Trophoblast cell (in vitro differentiated cells and primary cell): ENCODE data around the gene CHD6.

ENCODE experiments used
- DNase-seq, 2 donors: peaks; one replicate each; pipeline ENCODE4 v3.0.0-alpha.2; 2016
- H2AFZ ChIP-seq: 2 replicates; pipeline ENCODE4 v1.6.1; 2013; ENCODE audit warnings: low read length, moderate library complexity, mild to moderate bottlenecking; ENCODE audit not compliant: insufficient read depth, poor library complexity
- H2AK5ac ChIP-seq: 2 replicates; pipeline ENCODE4 v1.6.1; 2013; ENCODE audit warnings: mild to moderate bottlenecking, low read length
- H2BK120ac ChIP-seq: 2 replicates; pipeline ENCODE4 v1.6.1; 2013; ENCODE audit warnings: low read length, mild to moderate bottlenecking, moderate library complexity; ENCODE audit not compliant: insufficient read depth, poor library complexity
- H2BK12ac ChIP-seq: 2 replicates; pipeline ENCODE4 v1.6.1; 2013; ENCODE audit warnings: mild to moderate bottlenecking, low read length, moderate library complexity
- H2BK5ac ChIP-seq: 2 replicates; pipeline ENCODE4 v1.6.1; 2013; ENCODE audit warnings: low read length, low read depth, moderate library complexity, mild to moderate bottlenecking; ENCODE audit not compliant: poor library complexity
- H3K14ac ChIP-seq: 2 replicates; pipeline ENCODE4 v1.6.1; 2013; ENCODE audit warnings: mild to moderate bottlenecking, low read length
- H3K18ac ChIP-seq: 2 replicates; pipeline ENCODE4 v1.6.1; 2013; ENCODE audit warnings: mild to moderate bottlenecking, low read length
- H3K23ac ChIP-seq: 2 replicates; pipeline ENCODE4 v1.6.1; 2013; ENCODE audit warnings: low read length
- H3K27ac ChIP-seq: 2 replicates; pipeline ENCODE4 v1.5.1; 2013; ENCODE audit warnings: low read depth, mild to moderate bottlenecking, inconsistent platforms, low read length, moderate library complexity
- H3K27me3 ChIP-seq: 2 replicates; pipeline ENCODE4 v1.6.1; 2013; ENCODE audit warnings: inconsistent platforms, mild to moderate bottlenecking, low read length, moderate library complexity; ENCODE audit not compliant: insufficient read depth
- H3K36me3 ChIP-seq, 2 experiments: 1 replicate in 1 of 2; 2 replicates in 1 of 2; pipeline ENCODE4 v1.6.1; 2013; ENCODE audit warnings: low read length in 2 of 2, mild to moderate bottlenecking in 2 of 2, moderate library complexity in 1 of 2; ENCODE audit not compliant: insufficient read depth in 2 of 2, control insufficient read depth in 1 of 2
- H3K4ac ChIP-seq: 2 replicates; pipeline ENCODE4 v1.6.1; 2013; ENCODE audit warnings: low read depth, mild to moderate bottlenecking, low read length, moderate library complexity
- H3K4me1 ChIP-seq, 2 experiments: 1 replicate in 1 of 2; 2 replicates in 1 of 2; pipeline ENCODE4 v1.6.1; 2013; ENCODE audit warnings: low read length in 2 of 2, mild to moderate bottlenecking in 2 of 2, moderate library complexity in 1 of 2; ENCODE audit not compliant: insufficient read depth in 2 of 2, control insufficient read depth in 1 of 2
- H3K4me2 ChIP-seq: 2 replicates; pipeline ENCODE4 v1.6.1; 2013; ENCODE audit warnings: inconsistent platforms, mild to moderate bottlenecking, low read length, moderate library complexity
- H3K4me3 ChIP-seq: 2 replicates; pipeline ENCODE4 v1.5.1; 2013; ENCODE audit warnings: mild to moderate bottlenecking, low read depth, low read length, inconsistent platforms
- H3K79me1 ChIP-seq: one replicate; pipeline ENCODE4 v1.6.1; 2013; ENCODE audit warnings: low read length
- H3K79me2 ChIP-seq: 2 replicates; pipeline ENCODE4 v1.6.1; 2013; ENCODE audit warnings: low read length, mild to moderate bottlenecking; ENCODE audit not compliant: control insufficient read depth, insufficient read depth, poor library complexity
- H3K9ac ChIP-seq: 2 replicates; pipeline ENCODE4 v1.6.1; 2013; ENCODE audit warnings: mild to moderate bottlenecking, low read length
- H3K9me3 ChIP-seq: 2 replicates; pipeline ENCODE4 v1.6.1; 2013; ENCODE audit warnings: low read depth, mild to moderate bottlenecking, control low read depth, inconsistent platforms, low read length; ENCODE audit not compliant: insufficient read depth
- H4K12ac ChIP-seq: 2 replicates; pipeline ENCODE4 v1.6.1; 2013; ENCODE audit warnings: low read depth, mild to moderate bottlenecking, low read length, moderate library complexity
- H4K8ac ChIP-seq: 2 replicates; pipeline ENCODE4 v1.6.1; 2013; ENCODE audit warnings: low read depth, mild to moderate bottlenecking, low read length, moderate library complexity
- H4K91ac ChIP-seq: one replicate; pipeline ENCODE4 v1.6.1; 2013; ENCODE audit warnings: low read depth, mild to moderate bottlenecking, low read length, moderate library complexity
- WGBS: extraction: QIAGEN DNeasy Blood & Tissue Kit; methylation state at CpG from one replicate; pipeline ENCODE4 v1.1.7; 2013; ENCODE audit warnings: missing lambda C conversion rate; ENCODE audit not compliant: insufficient read length, insufficient coverage; ENCODE audit errors: extremely low coverage; 5-methylcytosine and 5-hydroxymethylcytosine counted together

The CHD6 gene

GRCh38 chr20:41447006-41447405 lies 171.2 kb downstream of the CHD6 start:
- Histone ChIP-seq H2AFZ (no peak overlapping the region), H3K4me1 (no peaks in the 10 kb centered on the region), H3K79me1 (no peaks in the 10 kb centered on the region), H3K18ac (no peak overlapping the region), H3K36me3 (peaks cover 17 to 51% of the 10 kb centered on the region in 2 experiments), H2BK12ac (no peak overlapping the region), H3K27me3 (no peaks in the 10 kb centered on the region), H2BK5ac (no peak overlapping the region), H3K27ac (no peak overlapping the region), H3K4me3 (no peak overlapping the region), H3K23ac (no peak overlapping the region), H3K9me3 (no peaks in the 10 kb centered on the region), H3K14ac (no peak overlapping the region), H2AK5ac (no peak overlapping the region), H4K8ac (no peak overlapping the region), H2BK120ac (no peak overlapping the region), H4K91ac (no peak overlapping the region), H3K4ac (no peak overlapping the region), H3K9ac (no peak overlapping the region), H4K12ac (no peak overlapping the region), H3K79me2 (no peaks in the 10 kb centered on the region), H3K4me2 (no peak overlapping the region)
- DNase-seq, result peak in 1 of 2 donors; percentile 3
- no CpG with 5 or more reads among the region's 2 CpGs for WGBS

DNA sequence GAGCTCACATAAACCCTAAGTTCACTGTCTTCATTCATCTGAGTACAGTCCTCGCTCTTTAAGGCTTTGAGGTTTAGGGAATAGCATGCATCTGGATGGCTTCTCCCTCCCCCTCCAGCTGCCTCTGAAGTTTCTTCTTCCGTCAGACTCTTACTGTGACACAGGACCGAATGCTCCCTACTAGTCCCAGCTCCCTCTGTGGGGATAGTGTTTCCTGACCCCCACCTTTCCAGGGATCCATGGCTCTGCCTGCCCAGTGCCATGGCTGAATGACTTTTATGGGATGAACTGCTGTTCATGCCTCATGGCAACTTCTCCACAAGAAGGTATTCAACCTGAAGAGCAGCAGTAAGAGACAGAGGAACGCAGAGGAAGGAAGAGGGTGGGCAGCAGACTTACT lies 171.7 kb downstream of the CHD6 start:
- Histone ChIP-seq H3K79me1 (no peaks in the 10 kb centered on the region), H2AFZ (no peak overlapping the region), H4K8ac (no peak overlapping the region), H3K4me2 (no peak overlapping the region), H3K4me3 (no peak overlapping the region), H2AK5ac (no peak overlapping the region), H3K27me3 (no peaks in the 10 kb centered on the region), H3K79me2 (no peaks in the 10 kb centered on the region), H3K23ac (no peak overlapping the region), H2BK120ac (no peak overlapping the region), H2BK5ac (no peak overlapping the region), H3K4ac (no peak overlapping the region), H3K14ac (no peak overlapping the region), H3K36me3 (peaks cover 13 to 46% of the 10 kb centered on the region in 2 experiments), H2BK12ac (no peak overlapping the region), H3K27ac (no peak overlapping the region), H3K9me3 (no peaks in the 10 kb centered on the region), H3K18ac (no peak overlapping the region), H4K91ac (no peak overlapping the region), H3K9ac (no peak overlapping the region), H3K4me1 (peaks cover 0 to 1% of the 10 kb centered on the region in 2 experiments), H4K12ac (no peak overlapping the region)
- DNase-seq, result no peak
- no CpG with 5 or more reads among the region's 4 CpGs for WGBS

DNA sequence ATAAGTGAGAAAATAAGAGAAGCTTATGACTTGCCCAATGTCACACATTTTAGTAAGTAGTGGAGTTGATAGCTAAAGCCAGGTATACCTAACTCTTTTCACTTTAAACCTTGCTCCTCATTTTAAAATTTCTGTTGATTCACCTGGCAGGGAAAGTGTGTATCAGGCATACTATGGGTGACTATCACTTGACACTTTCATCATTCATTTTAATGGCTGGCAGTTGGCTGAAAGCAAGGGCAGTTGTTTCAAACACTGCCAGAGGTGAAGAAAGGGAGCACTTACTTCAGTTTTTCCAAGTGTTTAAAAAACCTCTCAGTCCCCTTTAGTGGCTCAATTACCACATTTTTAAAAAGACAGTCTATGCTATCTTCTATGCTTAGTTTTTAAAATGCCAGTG lies 173.4 kb downstream of the CHD6 start:
- H3K27me3 ChIP-seq, result no peaks in the 10 kb centered on the region
- H2BK12ac ChIP-seq, result no peak overlapping the region
- peaks cover 4 to 8% of the 10 kb centered on the region in 2 experiments for H3K4me1 ChIP-seq
- H2BK5ac ChIP-seq, result no peak overlapping the region
- H3K27ac ChIP-seq, result no peak overlapping the region
- H3K4me3 ChIP-seq, result no peak overlapping the region
- H2AFZ ChIP-seq, result no peak overlapping the region
- no peaks in the 10 kb centered on the region for H3K79me1 ChIP-seq
- H4K91ac ChIP-seq, result no peak overlapping the region
- H4K12ac ChIP-seq, result no peak overlapping the region
- H2AK5ac ChIP-seq, result no peak overlapping the region
- H3K14ac ChIP-seq, result no peak overlapping the region
- H4K8ac ChIP-seq, result no peak overlapping the region
- peaks cover 8 to 33% of the 10 kb centered on the region in 2 experiments for H3K36me3 ChIP-seq
- no peak overlapping the region for H3K23ac ChIP-seq
- H3K9me3 ChIP-seq, result no peaks in the 10 kb centered on the region
- no peak overlapping the region for H3K4me2 ChIP-seq
- no peak for DNase-seq
- no peak overlapping the region for H3K18ac ChIP-seq
- no peak overlapping the region for H3K4ac ChIP-seq
- H3K9ac ChIP-seq, result no peak overlapping the region
- H3K79me2 ChIP-seq, result no peaks in the 10 kb centered on the region
- H2BK120ac ChIP-seq, result no peak overlapping the region

DNA sequence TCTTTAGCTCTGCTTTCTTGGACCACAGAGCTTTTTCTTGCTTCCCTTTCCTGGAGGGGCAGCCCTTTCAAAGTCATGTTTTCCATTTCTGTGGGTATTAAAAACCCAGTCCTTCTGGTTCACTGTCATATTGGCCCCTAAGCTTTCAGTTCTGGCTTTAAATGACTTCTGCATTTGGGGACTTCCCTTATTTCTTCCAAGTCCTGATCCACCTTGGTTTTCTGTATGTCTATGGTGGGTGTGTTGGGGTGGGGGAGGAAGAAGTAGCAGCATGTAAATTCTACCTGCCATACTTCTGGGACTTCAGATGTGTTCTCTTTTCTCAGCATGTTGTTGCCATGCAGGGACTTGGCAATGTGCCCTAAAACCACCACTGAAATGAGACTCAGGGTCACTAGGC lies 174.5 kb downstream of the CHD6 start:
- Histone ChIP-seq H3K18ac (no peak overlapping the region), H4K12ac (no peak overlapping the region), H4K8ac (no peak overlapping the region), H3K9me3 (no peaks in the 10 kb centered on the region), H3K23ac (no peak overlapping the region), H3K4me1 (peaks cover 7 to 13% of the 10 kb centered on the region in 2 experiments), H3K36me3 (peaks cover 10 to 40% of the 10 kb centered on the region in 2 experiments), H3K9ac (no peak overlapping the region), H3K27me3 (no peaks in the 10 kb centered on the region), H4K91ac (no peak overlapping the region), H2BK5ac (no peak overlapping the region), H3K14ac (no peak overlapping the region), H2AFZ (no peak overlapping the region), H3K4me3 (no peak overlapping the region), H2AK5ac (no peak overlapping the region), H2BK12ac (no peak overlapping the region), H3K27ac (no peak overlapping the region), H3K79me2 (no peaks in the 10 kb centered on the region), H3K79me1 (no peaks in the 10 kb centered on the region), H3K4ac (no peak overlapping the region), H2BK120ac (no peak overlapping the region), H3K4me2 (no peak overlapping the region)
- no peak for DNase-seq
